ENCODE results near the gene HRH2.
"Not testable (repeated sequence)": the region's sequence is repeated elsewhere in the genome, so short reads cannot be mapped to it uniquely, and the experiment has no call there.

Gene HRH2, protein sequence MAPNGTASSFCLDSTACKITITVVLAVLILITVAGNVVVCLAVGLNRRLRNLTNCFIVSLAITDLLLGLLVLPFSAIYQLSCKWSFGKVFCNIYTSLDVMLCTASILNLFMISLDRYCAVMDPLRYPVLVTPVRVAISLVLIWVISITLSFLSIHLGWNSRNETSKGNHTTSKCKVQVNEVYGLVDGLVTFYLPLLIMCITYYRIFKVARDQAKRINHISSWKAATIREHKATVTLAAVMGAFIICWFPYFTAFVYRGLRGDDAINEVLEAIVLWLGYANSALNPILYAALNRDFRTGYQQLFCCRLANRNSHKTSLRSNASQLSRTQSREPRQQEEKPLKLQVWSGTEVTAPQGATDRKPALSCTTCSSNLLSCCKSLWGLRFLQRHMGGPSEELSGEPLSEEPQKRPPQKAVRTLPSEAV

DNA sequence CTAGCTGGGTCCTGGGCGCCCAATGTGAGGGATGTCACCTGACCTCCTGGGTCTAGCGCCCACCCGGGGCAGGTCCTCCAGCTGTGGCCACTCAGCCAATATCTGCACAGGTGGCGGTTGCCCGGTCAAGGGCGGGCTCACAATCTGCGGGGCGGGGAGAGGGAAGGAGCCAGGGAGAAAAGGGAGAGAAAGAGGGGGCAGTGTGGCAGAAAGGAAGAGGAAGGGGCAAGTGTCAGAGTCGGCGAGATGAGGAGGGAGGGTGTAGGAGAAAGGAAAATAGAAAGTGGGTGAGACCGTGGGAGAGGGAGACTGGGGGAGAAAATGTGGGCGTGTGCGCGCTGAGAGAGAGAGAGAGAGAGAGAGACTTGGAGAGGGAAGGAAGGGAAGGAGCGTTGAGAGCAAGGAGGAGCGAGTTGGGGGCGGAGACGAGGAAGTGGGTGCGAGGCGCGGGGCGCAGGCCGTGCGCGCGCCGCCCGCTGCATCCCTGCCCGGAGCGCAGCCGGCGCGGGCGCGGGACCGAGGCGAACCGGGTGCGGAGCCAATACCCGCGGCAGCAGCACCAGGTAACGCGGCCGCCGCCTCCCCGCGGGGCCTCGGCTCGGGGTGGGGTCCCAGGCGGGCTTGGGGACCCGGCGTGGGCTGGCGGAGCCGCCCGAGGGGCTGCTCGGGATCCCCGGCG, at the start of gene HRH2:
TSS of gene HRH2 (plus strand) at position 479 of the 679 bp plus-strand sequence. CDS start 25,163 bp downstream, outside the sequence.
- no peak for DNase-seq

DNA sequence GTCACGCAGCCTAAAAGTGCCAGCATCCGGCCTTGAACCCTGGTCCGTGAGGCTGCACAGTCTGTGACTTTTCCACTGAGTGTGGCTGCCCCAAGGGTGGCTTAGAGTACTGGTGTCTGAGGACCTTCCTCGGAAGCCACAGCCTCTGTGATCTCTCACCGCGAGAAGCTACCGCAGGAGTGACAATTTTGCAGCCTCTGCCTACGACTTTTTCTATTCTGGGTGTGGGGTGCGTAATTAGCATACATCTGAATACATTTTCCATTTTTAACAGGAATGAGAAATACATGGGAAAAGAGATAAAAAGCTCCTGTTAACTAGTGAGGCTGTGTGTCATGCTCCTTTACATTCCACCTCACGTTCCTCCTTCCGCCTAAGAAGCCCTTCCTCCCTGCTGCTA, 48.3 kb upstream of the HRH2 start:
- DNase-seq, result no peak

DNA sequence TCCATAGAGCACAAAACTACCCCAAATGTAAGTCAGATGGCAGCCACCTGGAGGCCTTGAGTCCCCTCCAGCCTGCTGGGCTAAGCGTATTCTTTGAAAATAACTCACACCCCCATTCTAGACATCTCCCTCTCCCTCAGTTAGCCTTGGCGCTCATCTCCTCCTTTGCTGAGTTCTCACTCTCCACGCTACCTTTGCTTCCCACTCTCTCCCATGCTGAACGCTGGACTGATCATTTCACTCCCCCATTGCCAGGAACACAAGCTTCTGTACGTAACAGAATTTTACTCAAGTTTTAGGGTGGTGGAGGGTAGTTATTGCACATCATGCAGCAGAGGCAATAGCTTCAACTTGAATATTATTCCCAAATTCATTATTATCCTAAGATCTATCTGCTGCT, 47.5 kb upstream of the HRH2 start:
- DNase-seq, result no peak

DNA sequence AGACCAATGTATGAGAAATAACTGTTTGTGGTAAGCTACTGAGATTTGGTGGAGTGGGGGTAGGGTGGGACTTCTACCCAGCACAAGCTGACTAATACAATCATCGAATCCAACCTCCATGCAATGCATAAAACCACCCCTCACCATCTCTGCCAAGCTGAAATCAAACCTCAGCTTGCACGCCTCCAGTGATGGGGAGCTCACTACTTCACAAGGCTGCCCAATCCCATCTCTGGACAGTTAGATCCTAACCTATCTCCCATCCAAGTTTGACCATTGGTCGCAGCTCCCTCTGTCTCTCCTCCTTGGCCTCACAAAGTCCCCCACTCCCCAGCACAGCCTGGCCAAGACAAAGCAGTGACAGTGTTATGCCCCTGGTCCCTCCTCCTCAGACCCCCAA, 47.0 kb upstream of the HRH2 start:
- no peak for DNase-seq

DNA sequence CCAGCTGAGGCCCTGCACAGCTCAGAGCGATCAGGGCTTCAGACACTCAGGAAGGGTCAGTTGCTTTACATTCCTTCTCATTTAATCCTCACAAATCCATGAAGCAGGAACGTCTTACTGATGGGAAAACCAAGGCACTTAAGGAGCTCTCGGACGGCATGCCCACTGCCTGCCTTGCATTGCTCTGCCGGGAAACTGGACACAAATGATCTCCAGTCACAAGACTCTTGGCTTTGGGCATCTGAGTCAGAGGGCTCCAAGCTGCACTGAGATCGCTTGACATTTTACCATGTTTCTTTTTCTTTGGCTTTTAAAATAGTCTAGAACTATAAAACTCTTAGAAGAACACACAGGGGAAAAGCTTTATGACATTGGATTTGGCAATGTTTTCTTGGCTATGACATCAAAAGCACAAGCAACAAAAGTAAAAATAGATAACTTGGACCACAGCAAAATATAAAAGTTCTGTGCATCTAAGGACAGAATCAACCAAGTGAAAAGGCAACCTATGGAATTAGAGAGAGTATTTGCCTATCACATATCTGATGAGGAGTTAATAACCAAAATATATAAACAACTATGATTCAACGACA, 43.6 kb upstream of the HRH2 start:
- no peak for DNase-seq

DNA sequence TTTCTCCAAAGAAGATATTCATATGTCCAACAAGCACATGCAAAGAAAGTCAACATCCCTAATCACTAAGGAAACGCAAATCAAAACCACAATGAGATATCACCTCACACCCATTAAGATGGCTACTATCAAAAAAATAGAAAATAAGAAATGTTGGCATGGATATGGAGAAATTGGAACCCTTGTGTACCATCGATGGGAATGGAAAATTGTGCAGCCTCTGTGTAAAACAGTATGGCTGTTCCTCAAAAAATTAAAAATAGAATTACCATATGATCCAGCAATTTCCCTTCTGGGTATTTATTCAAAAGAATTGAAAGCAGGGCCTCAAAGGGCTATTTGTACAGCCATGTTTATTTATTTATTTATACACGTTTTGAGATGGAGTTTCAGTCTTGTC, 43.0 kb upstream of the HRH2 start:
- DNase-seq, result no peak

DNA sequence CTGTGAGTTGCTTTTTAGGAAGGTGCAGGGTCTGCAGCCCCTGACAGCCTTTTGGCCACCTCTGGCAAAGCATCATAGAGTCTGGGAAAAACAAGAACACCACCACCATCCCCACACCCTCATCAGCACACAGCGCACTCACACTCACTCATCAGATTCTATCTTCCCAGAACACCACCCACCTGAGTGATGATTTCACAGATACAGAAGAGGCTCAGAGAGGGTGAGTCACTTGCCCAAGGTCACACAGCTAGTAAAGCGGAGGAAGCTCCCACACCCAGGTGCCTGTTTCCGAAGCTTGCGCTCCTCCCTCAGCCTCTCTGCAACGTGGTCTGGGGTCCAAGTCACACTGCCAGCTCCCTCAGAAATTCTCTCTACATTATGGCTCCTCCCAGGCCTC, 41.8 kb upstream of the HRH2 start:
- no peak for DNase-seq

DNA sequence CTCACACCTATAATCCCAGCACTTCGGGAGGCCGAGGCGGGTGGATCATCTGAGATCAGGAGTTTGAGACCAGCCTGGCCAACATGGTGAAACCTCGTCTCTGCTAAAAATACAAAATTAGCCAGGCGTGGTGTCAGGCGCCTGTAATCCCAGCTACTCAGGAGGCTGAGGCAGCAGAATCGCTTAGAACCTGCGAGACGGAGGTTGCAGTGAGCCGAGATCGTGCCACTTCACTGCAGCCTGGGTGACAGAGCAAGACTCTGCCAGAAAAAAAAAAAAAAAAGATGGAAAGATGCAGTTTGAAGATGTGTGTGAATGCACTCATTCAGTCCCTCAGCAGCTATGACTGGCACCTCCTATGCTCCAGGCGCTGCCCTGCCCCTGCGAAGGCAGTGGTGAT, 41.3 kb upstream of the HRH2 start:
- not testable (repeated sequence) for DNase-seq

DNA sequence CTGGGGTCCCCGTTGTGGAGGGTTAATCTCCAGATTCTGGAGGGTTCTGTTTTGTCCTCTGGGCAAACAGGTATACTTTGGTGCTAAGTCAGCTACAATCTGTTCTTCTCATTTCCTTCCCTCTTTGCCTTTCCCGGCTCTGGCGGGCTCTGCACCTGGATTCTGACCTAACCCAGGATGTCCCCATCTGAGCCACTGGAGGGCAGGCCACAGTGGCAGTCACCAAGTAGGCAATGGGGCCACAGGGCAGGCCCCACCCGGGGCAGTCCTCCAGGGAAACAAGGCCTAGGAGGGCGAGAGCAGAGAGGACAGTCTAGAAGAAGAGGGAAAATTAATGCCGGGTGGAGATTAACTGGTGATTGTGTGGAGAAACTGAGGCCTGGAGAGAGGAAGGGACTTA, 40.4 kb upstream of the HRH2 start:
- no peak for DNase-seq

DNA sequence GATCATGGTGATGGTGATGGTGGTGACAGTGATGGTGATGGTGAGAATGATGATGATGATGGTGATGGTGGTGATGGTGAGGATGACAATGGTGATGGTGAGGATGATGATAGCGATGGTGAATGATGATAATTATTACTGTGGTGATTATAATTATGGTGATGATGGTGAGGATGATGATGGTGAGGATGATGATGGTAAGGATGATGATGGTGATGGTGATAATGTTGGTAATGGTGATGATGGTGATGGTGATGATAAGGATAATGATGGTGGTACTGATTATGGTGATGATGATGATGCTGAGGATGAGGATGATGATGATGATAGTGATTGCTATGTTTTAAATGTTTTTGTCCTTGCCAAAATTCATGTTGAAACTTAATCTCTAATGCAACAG, 37.3 kb upstream of the HRH2 start:
- no peak for DNase-seq

DNA sequence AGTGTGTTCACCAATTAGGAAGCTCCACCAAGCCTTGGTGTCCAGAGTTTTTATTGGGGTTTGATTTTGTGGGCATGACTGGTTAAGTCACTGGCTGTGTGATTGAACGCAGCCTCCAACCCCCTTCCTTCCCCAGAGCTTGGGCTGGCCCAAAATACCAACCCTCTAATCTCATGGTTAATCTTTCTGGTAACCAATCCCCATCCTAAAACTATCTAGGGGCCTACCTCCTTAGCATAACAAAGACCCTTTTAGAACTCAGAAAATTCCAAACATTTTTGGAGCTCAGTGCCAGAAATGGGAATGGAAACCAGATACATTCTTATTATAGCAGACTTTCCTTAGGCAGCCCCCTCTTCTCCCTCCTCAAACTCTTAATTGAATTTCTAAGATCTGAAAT, 35.9 kb upstream of the HRH2 start:
- no peak for DNase-seq

DNA sequence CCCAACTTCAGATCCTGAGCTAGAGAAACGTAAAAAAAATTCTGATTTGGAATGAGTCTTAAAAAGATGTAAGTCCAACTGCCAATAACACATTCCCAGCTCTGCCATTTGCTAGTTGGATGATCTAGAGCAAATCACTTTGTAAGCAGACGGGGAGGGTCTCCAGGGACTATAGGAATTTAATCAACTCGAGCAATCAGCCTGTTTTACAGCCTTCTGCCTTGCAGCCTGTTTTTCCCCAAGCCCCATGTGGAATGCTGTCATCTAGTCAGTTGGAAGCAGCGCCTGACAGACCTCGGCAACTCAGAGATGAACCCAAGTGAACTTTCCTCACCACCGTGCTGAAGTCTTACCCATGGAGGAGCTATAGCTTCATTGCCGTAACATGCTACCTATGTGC, 34.8 kb upstream of the HRH2 start:
- DNase-seq, result no peak

DNA sequence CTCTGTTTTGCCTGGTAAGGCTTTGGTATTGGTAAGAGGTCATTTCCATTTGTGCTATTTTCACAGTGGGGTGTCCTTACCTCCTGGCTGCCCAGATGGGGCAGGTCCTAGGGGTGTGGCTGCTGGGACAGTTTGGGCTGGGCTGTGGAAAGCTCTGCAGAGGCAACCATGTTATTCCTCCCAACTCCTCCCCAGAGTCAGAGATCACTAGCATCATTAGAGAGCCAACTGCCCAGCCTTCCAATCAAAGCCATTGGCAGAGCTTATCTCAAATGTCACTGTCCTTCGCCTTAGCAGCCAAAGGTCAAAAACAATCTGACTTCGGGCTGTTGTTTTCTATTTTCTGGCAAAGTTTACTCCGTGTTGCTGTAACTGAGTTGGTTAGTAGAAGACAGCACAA, 33.6 kb upstream of the HRH2 start:
- no peak for DNase-seq

DNA sequence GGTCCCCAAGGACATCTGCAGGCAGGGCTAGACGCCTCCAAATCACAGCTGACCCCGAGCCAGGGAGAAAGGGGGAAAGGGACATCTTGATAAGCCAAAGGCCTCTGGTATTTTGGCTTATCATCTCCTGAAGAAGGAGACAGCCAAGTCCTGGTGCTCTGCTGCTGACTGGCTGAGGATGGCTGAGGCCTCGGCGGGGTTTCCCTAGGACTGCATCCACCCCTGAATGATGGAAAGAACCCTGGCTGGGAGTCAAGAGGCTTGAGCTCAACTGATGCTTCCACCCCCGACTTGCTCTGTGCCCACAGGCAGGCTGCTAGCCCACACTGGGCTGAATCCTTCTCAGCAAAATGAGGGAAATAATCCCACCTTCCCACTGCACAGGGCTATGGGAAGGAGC, 30.9 kb upstream of the HRH2 start:
- DNase-seq, result no peak

DNA sequence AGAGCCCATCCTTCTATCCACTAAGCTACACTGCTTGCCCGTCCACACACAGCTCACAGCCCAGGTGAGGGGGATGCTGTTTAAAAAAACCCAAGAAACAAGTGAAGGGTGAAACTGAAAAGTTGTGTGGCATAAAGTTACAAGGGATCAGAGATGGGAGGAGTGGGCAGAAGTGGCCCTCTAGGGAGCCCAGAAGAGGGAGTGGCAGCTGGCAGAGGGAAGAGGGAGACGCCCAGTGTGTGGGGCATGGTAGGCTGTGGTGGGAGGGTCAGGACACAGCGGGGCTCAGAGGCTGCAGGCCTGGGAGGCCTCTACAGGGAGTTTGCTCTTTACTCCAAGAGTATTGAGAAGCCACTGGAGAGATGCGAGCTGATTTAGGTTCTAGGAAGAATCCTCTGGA, 30.1 kb upstream of the HRH2 start:
- DNase-seq, result no peak

DNA sequence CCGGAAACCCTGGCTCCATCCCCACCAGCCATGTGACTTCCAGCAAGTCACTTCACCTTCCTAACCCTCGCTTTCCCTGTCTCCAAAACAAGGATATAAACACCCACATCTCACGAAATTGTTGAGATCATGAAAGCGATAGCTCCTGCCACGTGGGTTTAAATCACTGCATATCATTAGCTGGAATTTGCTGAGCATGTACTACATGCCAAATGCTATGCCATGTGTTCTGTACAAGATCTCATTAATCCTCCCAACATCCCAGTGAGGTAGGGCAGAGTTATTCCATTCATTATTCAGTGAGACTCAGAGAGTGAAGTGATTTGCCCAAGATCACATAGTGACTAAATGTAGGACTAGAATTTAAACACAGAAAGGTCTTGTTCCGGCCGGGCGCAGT, 29.2 kb upstream of the HRH2 start:
- no peak for DNase-seq

DNA sequence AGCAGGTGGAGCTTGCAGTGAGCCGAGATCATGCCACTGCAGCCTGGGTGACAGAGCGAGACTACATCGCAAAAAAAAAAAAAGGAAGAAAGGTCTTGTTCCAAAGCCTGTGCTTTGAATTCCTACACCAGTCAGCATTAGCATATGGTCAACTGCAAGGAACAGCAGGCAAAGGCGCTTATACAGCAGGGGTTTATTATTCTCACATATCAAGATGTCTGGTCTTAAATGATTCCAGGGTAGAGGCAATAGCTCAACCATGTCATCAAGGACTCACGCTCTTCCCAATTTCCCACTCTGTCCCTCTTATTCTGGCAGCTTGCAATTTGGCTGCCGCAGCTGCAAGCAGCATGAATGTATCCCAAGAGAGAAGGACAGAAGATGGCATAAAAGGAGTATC, 28.6 kb upstream of the HRH2 start:
- DNase-seq, result no peak

DNA sequence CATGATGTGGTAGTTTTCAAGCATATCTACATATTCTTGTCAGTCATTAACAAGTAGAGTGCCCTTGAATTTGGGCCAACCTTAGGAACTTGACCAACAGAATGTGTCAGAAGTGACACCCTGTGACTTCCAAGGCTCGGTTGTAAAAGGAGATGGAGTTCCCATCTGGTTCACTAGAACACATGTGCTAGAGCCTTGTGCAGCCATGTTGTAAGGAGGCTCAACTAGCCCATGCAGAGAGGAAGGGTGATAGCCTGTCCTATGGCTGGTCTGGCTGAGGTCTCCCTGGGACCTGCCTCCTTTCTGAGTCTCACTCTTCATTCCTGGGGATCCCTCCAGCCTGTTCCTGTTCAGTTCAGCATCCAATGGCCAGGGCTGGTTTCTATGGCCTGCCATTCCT, 28.1 kb upstream of the HRH2 start:
- no peak for DNase-seq

DNA sequence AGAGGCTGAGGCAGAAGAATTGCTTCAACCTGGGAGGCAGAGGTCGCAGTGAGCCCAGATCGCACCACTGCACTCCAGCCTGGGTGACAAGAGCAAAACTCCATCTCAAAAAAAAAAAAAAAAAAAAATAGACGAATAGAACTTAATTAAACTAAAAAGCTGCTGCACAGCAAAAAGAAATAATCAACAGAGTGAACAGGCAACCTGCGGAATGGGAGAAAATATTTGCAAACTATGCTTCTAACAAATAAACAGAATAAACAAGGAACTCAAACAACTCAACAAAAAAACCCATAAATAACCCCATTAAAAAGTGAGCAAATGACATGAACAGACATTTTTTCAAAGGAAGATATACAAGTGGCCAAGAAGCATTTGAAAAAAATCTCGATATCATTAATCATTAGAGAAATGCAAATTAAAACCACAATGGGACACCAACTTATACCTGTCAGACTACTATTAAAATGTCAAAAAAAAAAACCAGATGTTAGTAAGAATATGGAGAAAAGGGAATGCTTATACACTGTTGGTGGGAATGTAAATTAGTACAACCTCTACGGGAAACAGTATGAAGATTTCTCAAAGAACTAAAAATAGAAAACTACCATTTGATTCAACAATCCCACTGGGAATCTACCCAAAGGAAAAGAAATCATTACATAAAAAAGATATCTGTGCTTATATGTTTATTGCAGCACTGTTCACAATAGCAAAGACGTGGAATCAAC, 21.9 kb upstream of the HRH2 start:
- DNase-seq, result no peak

DNA sequence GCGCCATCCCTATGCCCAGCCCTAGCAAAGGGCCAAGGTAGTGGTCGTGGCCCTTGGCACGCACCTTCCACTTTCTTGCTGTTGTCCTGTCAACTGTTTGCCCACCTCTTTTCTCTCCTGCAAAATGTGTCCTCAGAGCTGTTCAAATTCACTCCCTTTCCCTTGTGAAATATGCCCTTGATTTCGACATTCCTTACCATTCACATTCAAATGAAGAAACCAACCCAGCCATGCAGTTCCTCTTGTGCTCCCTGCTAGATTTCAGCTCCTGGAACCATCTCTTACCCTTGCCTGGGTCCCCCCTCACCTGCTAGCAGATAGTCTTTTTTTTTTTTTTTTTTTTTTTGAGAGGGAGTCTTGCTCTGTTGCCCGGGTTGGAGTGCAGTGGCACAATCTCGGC, 19.6 kb upstream of the HRH2 start:
- no peak for DNase-seq

DNA sequence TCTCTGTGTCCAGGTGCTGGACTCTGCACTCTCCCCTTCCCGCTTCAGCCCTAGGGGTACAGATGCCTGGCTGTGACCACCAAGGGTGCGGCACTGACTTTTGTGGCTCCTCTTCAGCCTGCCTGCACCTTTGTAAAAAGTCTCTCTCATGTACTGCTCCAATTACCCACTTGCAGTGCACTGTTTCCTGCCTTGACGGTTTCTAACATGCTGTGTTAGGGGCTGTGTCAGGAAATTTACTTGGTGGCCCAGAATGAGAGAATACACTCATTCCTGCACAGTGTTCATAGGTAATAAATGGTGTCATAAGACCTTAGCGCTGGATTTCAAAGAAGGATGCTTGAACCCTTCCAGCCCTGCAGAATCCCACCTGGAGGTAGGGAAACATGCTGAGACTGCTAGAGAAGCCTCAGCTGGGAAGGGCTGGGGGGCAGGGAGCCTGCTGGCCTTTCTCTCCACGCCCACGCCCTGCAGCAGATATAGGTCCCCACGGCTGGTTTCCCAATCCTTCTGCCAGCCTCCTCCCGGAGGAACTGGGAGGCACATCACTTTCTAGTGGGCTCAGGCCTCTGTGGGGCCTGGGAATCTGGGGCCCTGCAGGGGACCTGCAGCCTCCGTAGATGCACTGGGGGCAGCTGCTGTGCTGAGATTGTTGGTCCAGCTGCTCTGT, 17.6 kb upstream of the HRH2 start:
- DNase-seq, result no peak

DNA sequence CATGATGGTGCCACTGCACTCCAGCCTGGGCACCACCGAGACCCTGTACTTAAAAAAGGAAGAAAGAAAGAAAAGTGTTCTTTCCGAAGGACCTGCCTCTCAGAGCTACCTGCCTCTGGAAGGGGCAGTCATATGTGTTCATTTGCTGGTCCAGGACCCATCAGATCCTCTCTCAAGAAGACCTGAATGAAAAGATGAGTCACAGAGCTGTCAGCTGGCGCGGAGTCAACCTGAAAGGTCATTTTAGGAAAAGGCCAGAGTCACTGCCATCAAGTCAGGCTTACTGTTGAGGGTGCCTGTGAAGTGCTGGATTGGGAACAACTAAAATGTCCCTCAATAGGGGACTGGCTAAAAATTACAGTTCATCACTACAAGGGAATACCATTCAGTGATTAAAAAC, 14.9 kb upstream of the HRH2 start:
- no peak for DNase-seq

DNA sequence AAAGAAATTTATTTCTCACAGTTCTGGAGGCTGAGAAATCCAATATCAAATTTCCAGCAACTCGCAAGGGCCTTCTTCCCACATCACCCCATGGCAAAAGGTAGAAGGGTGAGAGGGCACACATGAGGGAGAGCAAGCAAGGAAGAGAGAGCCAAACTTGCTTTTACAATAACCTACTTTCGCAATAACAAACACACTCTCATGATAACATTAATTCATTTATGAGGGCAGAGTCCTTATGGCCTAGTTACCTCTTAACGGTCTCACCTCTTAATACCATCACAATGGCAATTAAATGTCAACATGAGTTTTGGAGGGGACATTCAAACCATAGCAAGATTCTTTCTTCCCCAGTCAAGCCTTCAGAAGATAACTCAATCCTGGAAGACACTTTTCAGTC, 11.6 kb upstream of the HRH2 start:
- DNase-seq, result no peak
